HepG2 (cell line): ENCODE data around the gene CYP2S1. TPM values are rescaled to one million over a fixed set of nuclear protein-coding genes. Genes with fewer than 3 reads are reported as not detected.
"Not testable (repeated sequence)": the region's sequence is repeated elsewhere in the genome, so short reads cannot be mapped to it uniquely, and the experiment has no call there.

Source experiments
- ATAC-seq: fragments of 200-7000 bp; cut with Tn5 transposase; 3 replicates; pipeline ENCODE4 v1.9.1; 2020; ENCODE audit warnings: mild to moderate bottlenecking, moderate library complexity
- BruUV-seq: library from RNA; stranded (reverse); fragments of 400-500 nt; replicated peaks from 2 replicates; lab custom pipeline; 2021; lab: Mats Ljungman, UMichigan
- CTCF ChIA-PET: fragments of 300-600 bp; formaldehyde crosslinking; extraction: SDS; loops from one replicate; lab custom pipeline; 2021; ENCODE audit warnings: low total read pairs, inconsistent platforms, low intra/inter-chr PET ratio; lab: Yijun Ruan, JAX
- POLR2A ChIA-PET: fragments of 350-600 bp; sonication (Branson Sonifier 250); formaldehyde crosslinking; loops from one replicate; lab custom pipeline; 2020; ENCODE audit warnings: antibody characterized with exemption, inconsistent platforms; lab: Yijun Ruan, JAX
- DNase-seq: peaks from one replicate; pipeline ENCODE4 v3.0.0-alpha.2; 2015; ENCODE audit warnings: low spot score
- FAIRE-seq: peaks from 3 replicates; lab custom pipeline; 2011; peaks lifted over from hg19 to GRCh38; lab: Jason Lieb, UNC
- H2AFZ ChIP-seq: one replicate; pipeline ENCODE4 v1.6.1; 2011; ENCODE audit warnings: low read length, inconsistent platforms
- H3K27ac ChIP-seq: fragments of 300-600 bp; 3 replicates; pipeline ENCODE4 v1.8.0; 2011; ENCODE audit warnings: mixed run types, mild to moderate bottlenecking, mixed read lengths, low read length, inconsistent platforms; ENCODE audit not compliant: insufficient read depth; ENCODE audit errors: extremely low read length
- H3K27me3 ChIP-seq, 2 experiments: fragments of 200-600 bp in 1 of 2; 2 replicates in 1 of 2; 3 replicates in 1 of 2; pipeline versions ENCODE4 v1.6.0 to v1.8.0; 2011; ENCODE audit warnings: low read length in 2 of 2, mild to moderate bottlenecking in 2 of 2, moderate library complexity in 2 of 2, inconsistent platforms in 1 of 2; ENCODE audit not compliant: insufficient read depth in 2 of 2, control insufficient read depth in 1 of 2
- H3K36me3 ChIP-seq, 2 experiments: fragments of 200-600 bp in 1 of 2; replicated peaks in 1 of 2; 2 replicates in 1 of 2; 3 replicates in 1 of 2; pipeline versions ENCODE4 v1.5.1 to v1.8.0; 2011; ENCODE audit warnings: low read length in 2 of 2, inconsistent platforms in 1 of 2; ENCODE audit not compliant: insufficient read depth in 2 of 2, control insufficient read depth in 1 of 2
- H3K4me1 ChIP-seq: 2 replicates; pipeline ENCODE4 v1.5.1; 2012; ENCODE audit warnings: low read length, inconsistent platforms; ENCODE audit not compliant: insufficient read depth
- H3K4me2 ChIP-seq: 2 replicates; pipeline ENCODE4 v1.6.0; 2011; ENCODE audit warnings: low read depth, low read length, inconsistent platforms
- H3K4me3 ChIP-seq, 3 experiments: fragments of 200-600 bp in 1 of 3; sonication (generic), shearing (Covaris generic) in 1 of 3; replicated peaks in 1 of 3; 2 replicates each; pipeline ENCODE4 v1.5.1; 2011 to 2016; ENCODE audit warnings: low read length in 3 of 3, inconsistent platforms in 2 of 3, low read depth in 2 of 3, mild to moderate bottlenecking in 2 of 3, control low read depth in 1 of 3, mixed read lengths in 1 of 3; ENCODE audit not compliant: insufficient read depth in 1 of 3
- H3K79me2 ChIP-seq: one replicate; pipeline ENCODE4 v1.6.1; 2011; ENCODE audit warnings: low read length, inconsistent platforms; ENCODE audit not compliant: insufficient read depth
- H3K9ac ChIP-seq: 2 replicates; pipeline ENCODE4 v1.6.0; 2011; ENCODE audit warnings: mild to moderate bottlenecking, low read depth, low read length, inconsistent platforms; ENCODE audit not compliant: insufficient read depth
- H3K9me3 ChIP-seq: 2 replicates; pipeline ENCODE4 v1.5.1; 2012; ENCODE audit warnings: mild to moderate bottlenecking, low read length
- H4K20me1 ChIP-seq: 2 replicates; pipeline ENCODE4 v1.6.0; 2011; ENCODE audit warnings: inconsistent platforms, mild to moderate bottlenecking, low read length, moderate library complexity; ENCODE audit not compliant: insufficient read depth
- FOSL2 ChIP-seq: sonication (generic); formaldehyde crosslinking; IDR thresholded peaks from 2 replicates; pipeline ENCODE4 v1.4.0; 2020; ENCODE audit warnings: missing genetic modification reagents
- SALL2 ChIP-seq: sonication (generic); formaldehyde crosslinking; IDR thresholded peaks from 2 replicates; pipeline ENCODE4 v1.8.1; 2023; ENCODE audit warnings: mild to moderate bottlenecking, missing genetic modification reagents, inconsistent platforms
- WGBS: methylation state at CpG from one replicate; pipeline ENCODE4 v1.1.6; 2017; ENCODE audit warnings: low lambda C conversion rate; 5-methylcytosine and 5-hydroxymethylcytosine counted together
- in situ Hi-C: cut with HindIII; loops from 2 replicates; pipeline ENCODE4 v1.10.0; 2017; ENCODE audit warnings: low pct_unique_long_range_greater_than_20kb; ENCODE audit not compliant: extremely low pct_ligation_motif_present
- intact Hi-C: fragments of 100-400 bp; cut with micrococcal nuclease; formaldehyde crosslinking; loops from one replicate; pipeline ENCODE4 v1.10.0; 2022; ENCODE audit not compliant: unreplicated experiment
- polyA plus RNA-seq, 8 experiments: library from polyadenylated mRNA; depleted of rRNA in 3 of 8; stranded (reverse) in 7 of 8; unstranded in 1 of 8; fragments of >200 nt; fragmentation: Illumina TruSeq in 4 of 8; extraction: Trizol in 4 of 8; gene quantifications; 2 replicates each; pipeline versions ENCODE4 v1.2.1 to v1.2.3, GENCODE V29; 2011 to 2016; ENCODE audit warnings: low read depth in 4 of 8, missing spikeins in 1 of 8, mixed read lengths in 1 of 8; ENCODE audit not compliant: insufficient read depth in 1 of 8
- total RNA-seq, 5 experiments: library from RNA; depleted of rRNA; stranded (reverse); fragments of >200 nt; fragmentation: Illumina TruSeq; extraction: Trizol; gene quantifications; 2 replicates each; pipeline ENCODE4 v1.2.3, GENCODE V29; 2016; ENCODE audit warnings: low read depth in 1 of 5
- TF ChIP-seq, protein P1 (sequence below): sonication (generic); formaldehyde crosslinking; IDR thresholded peaks from 2 replicates; pipeline ENCODE4 v1.5.0; 2020; ENCODE audit warnings: missing genetic modification reagents
- TF ChIP-seq, protein P2 (sequence below): sonication (generic); formaldehyde crosslinking; IDR thresholded peaks from 2 replicates; pipeline ENCODE4 v1.5.0; 2020; ENCODE audit warnings: mild to moderate bottlenecking, missing genetic modification reagents
- TF ChIP-seq, protein P3 (sequence below): sonication (generic); formaldehyde crosslinking; IDR thresholded peaks from 2 replicates; pipeline ENCODE4 v1.4.0; 2020; ENCODE audit warnings: missing genetic modification reagents

Gene CYP2S1
- total and polyA plus RNA-seq, 2 of the 13 experiments (the other 11 are each of a cell fraction or from before 2014, with no cell fraction given) = 0.09 to 2.1 TPM

DNA sequence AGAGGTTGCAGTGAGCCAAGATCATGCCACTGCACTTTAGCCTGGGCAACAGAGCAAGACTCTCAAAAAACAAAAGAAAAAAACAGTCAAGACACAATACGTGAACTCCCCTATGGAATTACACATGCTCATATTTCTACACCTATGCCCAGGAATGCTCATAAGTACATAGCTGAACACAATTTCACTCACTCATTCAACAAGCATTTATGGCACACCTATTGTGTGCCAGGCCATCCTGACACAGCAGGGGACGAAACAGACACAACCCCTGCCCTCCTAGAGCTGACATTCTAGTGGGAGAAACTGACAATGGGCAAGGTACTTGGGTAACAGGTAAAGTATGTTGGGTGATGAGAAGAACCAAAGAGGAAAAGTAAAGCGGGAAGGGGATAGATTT lies 35.5 kb downstream of the CYP2S1 start (continued):
- TF ChIP-seq, protein P1, sequence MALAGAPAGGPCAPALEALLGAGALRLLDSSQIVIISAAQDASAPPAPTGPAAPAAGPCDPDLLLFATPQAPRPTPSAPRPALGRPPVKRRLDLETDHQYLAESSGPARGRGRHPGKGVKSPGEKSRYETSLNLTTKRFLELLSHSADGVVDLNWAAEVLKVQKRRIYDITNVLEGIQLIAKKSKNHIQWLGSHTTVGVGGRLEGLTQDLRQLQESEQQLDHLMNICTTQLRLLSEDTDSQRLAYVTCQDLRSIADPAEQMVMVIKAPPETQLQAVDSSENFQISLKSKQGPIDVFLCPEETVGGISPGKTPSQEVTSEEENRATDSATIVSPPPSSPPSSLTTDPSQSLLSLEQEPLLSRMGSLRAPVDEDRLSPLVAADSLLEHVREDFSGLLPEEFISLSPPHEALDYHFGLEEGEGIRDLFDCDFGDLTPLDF = no peak
- TF ChIP-seq SALL2 (CRISPR knock-in tag) = no peak
- TF ChIP-seq, all 625 proteins: peak for 0

- intact Hi-C loops, H3K4me2 ChIP-seq, H3K36me3 ChIP-seq, FAIRE-seq, H3K27ac ChIP-seq, ATAC-seq, H3K27me3 ChIP-seq, BruUV-seq, H4K20me1 ChIP-seq, H3K9me3 ChIP-seq, H3K79me2 ChIP-seq, H3K4me3 ChIP-seq, DNase-seq, H2AFZ ChIP-seq, H3K9ac ChIP-seq, CTCF ChIA-PET: not testable (repeated sequence)
- peak; percentile 60 for TF ChIP-seq FOSL2
- TF ChIP-seq, protein P2, sequence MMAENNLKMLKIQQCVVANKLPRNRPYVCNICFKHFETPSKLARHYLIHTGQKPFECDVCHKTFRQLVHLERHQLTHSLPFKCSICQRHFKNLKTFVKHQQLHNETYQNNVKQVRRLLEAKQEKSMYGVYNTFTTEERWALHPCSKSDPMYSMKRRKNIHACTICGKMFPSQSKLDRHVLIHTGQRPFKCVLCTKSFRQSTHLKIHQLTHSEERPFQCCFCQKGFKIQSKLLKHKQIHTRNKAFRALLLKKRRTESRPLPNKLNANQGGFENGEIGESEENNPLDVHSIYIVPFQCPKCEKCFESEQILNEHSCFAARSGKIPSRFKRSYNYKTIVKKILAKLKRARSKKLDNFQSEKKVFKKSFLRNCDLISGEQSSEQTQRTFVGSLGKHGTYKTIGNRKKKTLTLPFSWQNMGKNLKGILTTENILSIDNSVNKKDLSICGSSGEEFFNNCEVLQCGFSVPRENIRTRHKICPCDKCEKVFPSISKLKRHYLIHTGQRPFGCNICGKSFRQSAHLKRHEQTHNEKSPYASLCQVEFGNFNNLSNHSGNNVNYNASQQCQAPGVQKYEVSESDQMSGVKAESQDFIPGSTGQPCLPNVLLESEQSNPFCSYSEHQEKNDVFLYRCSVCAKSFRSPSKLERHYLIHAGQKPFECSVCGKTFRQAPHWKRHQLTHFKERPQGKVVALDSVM (CRISPR knock-in tag) = peak; percentile 91
- TF ChIP-seq, protein P3, sequence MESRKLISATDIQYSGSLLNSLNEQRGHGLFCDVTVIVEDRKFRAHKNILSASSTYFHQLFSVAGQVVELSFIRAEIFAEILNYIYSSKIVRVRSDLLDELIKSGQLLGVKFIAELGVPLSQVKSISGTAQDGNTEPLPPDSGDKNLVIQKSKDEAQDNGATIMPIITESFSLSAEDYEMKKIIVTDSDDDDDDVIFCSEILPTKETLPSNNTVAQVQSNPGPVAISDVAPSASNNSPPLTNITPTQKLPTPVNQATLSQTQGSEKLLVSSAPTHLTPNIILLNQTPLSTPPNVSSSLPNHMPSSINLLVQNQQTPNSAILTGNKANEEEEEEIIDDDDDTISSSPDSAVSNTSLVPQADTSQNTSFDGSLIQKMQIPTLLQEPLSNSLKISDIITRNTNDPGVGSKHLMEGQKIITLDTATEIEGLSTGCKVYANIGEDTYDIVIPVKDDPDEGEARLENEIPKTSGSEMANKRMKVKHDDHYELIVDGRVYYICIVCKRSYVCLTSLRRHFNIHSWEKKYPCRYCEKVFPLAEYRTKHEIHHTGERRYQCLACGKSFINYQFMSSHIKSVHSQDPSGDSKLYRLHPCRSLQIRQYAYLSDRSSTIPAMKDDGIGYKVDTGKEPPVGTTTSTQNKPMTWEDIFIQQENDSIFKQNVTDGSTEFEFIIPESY (CRISPR knock-in tag) = peak; percentile 56; the same call in 1 of the 2 replicates
- in situ Hi-C loops = loop anchor here (5.0 kb wide), 1 partner anchor 33 kb away; the partner anchor contains the start of gene HNRNPUL1
- 88% methylated on average over 5 of the region's 5 CpGs for WGBS
- POLR2A ChIA-PET = interaction anchor here (1.5 kb wide), 1 partner anchor 11 kb away, joined by 4 read pairs; the partner anchor contains the start of gene AXL
- H3K4me1 ChIP-seq = peaks cover 43% of the 10 kb centered on the region
These were observed 36.3 kb downstream of the CYP2S1 start for GRCh38 chr19:41229338-41229737.
